ENCODE data around the gene REEP3.

DNA sequence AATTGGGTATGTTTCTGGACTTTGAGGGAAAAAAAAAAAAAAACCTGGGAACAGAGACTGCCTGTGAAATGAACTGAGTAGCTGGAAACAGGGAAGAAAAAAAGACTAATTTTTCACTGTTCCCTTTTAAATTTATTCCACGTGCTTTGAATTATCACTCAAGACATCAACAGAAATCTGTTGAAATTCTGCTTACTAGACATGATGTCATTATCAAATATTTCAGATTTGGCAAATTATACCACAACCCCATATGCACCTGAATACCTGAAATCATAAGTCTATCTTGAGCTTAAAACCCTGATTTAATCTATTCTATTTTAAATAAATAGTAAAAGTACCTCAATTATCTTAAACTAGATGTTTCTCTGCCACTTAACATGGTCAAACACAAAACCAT lies 5.0 kb upstream of the REEP3 start:
- TF ChIP-seq POLR2AphosphoS5 (IDR thresholded peaks at IDR 0.05) (no peak), POLR2A (IDR thresholded peaks at IDR 0.05) (no peak), EP300 (IDR thresholded peaks at IDR 0.05) (no peak)
- TF ChIP-seq, protein P1, sequence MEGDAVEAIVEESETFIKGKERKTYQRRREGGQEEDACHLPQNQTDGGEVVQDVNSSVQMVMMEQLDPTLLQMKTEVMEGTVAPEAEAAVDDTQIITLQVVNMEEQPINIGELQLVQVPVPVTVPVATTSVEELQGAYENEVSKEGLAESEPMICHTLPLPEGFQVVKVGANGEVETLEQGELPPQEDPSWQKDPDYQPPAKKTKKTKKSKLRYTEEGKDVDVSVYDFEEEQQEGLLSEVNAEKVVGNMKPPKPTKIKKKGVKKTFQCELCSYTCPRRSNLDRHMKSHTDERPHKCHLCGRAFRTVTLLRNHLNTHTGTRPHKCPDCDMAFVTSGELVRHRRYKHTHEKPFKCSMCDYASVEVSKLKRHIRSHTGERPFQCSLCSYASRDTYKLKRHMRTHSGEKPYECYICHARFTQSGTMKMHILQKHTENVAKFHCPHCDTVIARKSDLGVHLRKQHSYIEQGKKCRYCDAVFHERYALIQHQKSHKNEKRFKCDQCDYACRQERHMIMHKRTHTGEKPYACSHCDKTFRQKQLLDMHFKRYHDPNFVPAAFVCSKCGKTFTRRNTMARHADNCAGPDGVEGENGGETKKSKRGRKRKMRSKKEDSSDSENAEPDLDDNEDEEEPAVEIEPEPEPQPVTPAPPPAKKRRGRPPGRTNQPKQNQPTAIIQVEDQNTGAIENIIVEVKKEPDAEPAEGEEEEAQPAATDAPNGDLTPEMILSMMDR (IDR thresholded peaks at IDR 0.05): no peak
